Heart left ventricle (tissue), 13 donors: ENCODE data around the gene RFX4.

Experiments
- POLR2A ChIP-seq, 2 donors: fragments of 450-650 bp; IDR thresholded peaks; one replicate each; pipeline ENCODE4 v1.6.1; 2017; ENCODE audit warnings: antibody characterized with exemption in 2 of 2, mild to moderate bottlenecking in 2 of 2, moderate library complexity in 2 of 2
- TF ChIP-seq, protein P1 (sequence below), 12 donors: fragments of 200-600 bp; sonication (generic) in 4 of 12; IDR thresholded peaks; one replicate each; pipeline versions ENCODE4 v1.5.0 to v1.8.0; 2018 to 2022; ENCODE audit warnings: antibody characterized with exemption in 12 of 12, mild to moderate bottlenecking in 5 of 12
- donor health status: ischemic (EF 13 %, LVEDD 7.1; RV severe dilation, severe dysfunction).
- donor health status: DM: no; HTN: yes; CAD: no.
- donor health status: DM: no; HTN: no; CAD: no.
- donor health status: ischemic (EF 25% LVEDD 6.9; RV normal size, moderate dysfunction).
- donor health status: ischemic (EF 25% LVEDD 5.7; RV mildly dilated, moderate dysfunction).
- donor health status: ischemic (EF 35%, LVEDD 5.7; RV mildly dilated, moderate dysfunction).
- donor health status: nonischemic (EF 11% LVEDD 7.7; RV severe dilation, severe dysfunction).
- donor health status: DM: yes; HTN: yes; CAD: no.
- donor health status: PGD.
- donor health status: ischemic (EF 29% LVEDD 5.4; RV normal size, mild dysfunction).
- donor health status: nonischemic (EF 23%, LVEDD 6.1; RV moderate dilation, normal function).

DNA sequence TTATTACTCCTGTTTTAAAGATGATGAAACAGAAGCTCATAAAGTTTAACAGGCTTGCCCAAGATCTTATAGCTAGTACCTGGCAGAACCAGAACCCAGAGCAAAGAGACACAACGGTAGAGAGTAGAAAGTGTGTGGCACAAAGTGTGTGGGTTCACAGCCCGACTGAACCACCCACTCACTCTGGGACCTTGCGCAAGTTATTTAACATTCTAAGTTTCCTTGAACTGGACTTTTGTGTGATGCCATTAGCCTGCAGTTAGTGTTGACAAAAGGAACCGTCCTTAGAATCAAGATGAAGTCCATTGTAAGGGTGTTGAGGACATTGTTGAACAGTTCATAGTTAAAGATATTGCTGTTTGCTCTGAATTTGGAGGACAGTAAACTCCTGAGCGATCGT lies 161.8 kb downstream of the RFX4 start:
- TF ChIP-seq, protein P1, sequence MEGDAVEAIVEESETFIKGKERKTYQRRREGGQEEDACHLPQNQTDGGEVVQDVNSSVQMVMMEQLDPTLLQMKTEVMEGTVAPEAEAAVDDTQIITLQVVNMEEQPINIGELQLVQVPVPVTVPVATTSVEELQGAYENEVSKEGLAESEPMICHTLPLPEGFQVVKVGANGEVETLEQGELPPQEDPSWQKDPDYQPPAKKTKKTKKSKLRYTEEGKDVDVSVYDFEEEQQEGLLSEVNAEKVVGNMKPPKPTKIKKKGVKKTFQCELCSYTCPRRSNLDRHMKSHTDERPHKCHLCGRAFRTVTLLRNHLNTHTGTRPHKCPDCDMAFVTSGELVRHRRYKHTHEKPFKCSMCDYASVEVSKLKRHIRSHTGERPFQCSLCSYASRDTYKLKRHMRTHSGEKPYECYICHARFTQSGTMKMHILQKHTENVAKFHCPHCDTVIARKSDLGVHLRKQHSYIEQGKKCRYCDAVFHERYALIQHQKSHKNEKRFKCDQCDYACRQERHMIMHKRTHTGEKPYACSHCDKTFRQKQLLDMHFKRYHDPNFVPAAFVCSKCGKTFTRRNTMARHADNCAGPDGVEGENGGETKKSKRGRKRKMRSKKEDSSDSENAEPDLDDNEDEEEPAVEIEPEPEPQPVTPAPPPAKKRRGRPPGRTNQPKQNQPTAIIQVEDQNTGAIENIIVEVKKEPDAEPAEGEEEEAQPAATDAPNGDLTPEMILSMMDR (IDR thresholded peaks at IDR 0.05): no peak
- no peak for TF ChIP-seq POLR2A (IDR thresholded peaks at IDR 0.05)
